ENCODE measurements around the gene ANO1.

DNA sequence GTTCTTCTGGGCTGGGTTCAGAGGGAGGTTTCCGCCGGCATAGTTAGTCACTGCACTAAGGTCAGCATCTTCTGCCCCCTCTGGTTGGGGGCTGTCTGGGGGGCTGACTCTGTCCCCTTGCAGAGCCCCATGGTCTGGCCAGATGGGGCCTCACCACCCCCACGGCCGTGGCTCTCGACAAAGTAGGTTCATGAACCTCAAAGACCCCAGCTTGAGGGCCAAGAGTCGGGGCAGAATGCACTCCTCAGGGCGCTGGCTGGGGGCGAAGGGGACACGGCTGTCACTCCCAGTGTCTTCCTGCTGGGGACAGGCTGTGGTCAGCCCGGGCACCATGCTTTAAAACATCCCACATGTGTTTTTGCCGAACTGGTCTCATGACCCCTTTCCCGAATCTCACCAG lies 20.8 kb downstream of the ANO1 start:
- TF ChIP-seq, protein P1, sequence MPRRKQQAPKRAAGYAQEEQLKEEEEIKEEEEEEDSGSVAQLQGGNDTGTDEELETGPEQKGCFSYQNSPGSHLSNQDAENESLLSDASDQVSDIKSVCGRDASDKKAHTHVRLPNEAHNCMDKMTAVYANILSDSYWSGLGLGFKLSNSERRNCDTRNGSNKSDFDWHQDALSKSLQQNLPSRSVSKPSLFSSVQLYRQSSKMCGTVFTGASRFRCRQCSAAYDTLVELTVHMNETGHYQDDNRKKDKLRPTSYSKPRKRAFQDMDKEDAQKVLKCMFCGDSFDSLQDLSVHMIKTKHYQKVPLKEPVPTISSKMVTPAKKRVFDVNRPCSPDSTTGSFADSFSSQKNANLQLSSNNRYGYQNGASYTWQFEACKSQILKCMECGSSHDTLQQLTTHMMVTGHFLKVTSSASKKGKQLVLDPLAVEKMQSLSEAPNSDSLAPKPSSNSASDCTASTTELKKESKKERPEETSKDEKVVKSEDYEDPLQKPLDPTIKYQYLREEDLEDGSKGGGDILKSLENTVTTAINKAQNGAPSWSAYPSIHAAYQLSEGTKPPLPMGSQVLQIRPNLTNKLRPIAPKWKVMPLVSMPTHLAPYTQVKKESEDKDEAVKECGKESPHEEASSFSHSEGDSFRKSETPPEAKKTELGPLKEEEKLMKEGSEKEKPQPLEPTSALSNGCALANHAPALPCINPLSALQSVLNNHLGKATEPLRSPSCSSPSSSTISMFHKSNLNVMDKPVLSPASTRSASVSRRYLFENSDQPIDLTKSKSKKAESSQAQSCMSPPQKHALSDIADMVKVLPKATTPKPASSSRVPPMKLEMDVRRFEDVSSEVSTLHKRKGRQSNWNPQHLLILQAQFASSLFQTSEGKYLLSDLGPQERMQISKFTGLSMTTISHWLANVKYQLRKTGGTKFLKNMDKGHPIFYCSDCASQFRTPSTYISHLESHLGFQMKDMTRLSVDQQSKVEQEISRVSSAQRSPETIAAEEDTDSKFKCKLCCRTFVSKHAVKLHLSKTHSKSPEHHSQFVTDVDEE (CRISPR knock-in tag; IDR thresholded peaks at IDR 0.05), result no peak
- TF ChIP-seq RARB (CRISPR knock-in tag; IDR thresholded peaks at IDR 0.05) (no peak), ZFP3 (CRISPR knock-in tag; IDR thresholded peaks at IDR 0.05) (no peak), ISL1 (CRISPR knock-in tag; IDR thresholded peaks at IDR 0.05) (no peak), ARNTL (CRISPR knock-in tag; IDR thresholded peaks at IDR 0.05; ENCODE audit: borderline replicate concordance, low read depth) (no peak), TOX (CRISPR knock-in tag; IDR thresholded peaks at IDR 0.05; ENCODE audit: borderline replicate concordance) (no peak), ESRRG (CRISPR knock-in tag; IDR thresholded peaks at IDR 0.05) (no peak), ZNF70 (CRISPR knock-in tag; IDR thresholded peaks at IDR 0.05) (no peak), OSR1 (CRISPR knock-in tag; IDR thresholded peaks at IDR 0.05) (no peak), ZC3H10 (CRISPR knock-in tag; IDR thresholded peaks at IDR 0.05) (no peak), ZFP30 (CRISPR knock-in tag; IDR thresholded peaks at IDR 0.05) (no peak)
- TF ChIP-seq, protein P2, sequence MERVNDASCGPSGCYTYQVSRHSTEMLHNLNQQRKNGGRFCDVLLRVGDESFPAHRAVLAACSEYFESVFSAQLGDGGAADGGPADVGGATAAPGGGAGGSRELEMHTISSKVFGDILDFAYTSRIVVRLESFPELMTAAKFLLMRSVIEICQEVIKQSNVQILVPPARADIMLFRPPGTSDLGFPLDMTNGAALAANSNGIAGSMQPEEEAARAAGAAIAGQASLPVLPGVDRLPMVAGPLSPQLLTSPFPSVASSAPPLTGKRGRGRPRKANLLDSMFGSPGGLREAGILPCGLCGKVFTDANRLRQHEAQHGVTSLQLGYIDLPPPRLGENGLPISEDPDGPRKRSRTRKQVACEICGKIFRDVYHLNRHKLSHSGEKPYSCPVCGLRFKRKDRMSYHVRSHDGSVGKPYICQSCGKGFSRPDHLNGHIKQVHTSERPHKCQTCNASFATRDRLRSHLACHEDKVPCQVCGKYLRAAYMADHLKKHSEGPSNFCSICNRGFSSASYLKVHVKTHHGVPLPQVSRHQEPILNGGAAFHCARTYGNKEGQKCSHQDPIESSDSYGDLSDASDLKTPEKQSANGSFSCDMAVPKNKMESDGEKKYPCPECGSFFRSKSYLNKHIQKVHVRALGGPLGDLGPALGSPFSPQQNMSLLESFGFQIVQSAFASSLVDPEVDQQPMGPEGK (CRISPR knock-in tag; IDR thresholded peaks at IDR 0.05; ENCODE audit: borderline replicate concordance), result no peak

Data from SK-N-SH treated with all-trans-retinoic acid at 6 μM for 48 hours (cell line).